Lung (tissue), 12 donors: ENCODE data around the gene ST6GALNAC3. TPM values are rescaled to one million over a fixed set of nuclear protein-coding genes. Genes with fewer than 3 reads are reported as not detected.

Experiments used
- ATAC-seq: fragments of 200-7000 bp; cut with Tn5 transposase; one replicate; pipeline ENCODE4 v1.9.1; 2020; ENCODE audit warnings: moderate number of reproducible peaks; ENCODE audit not compliant: insufficient read depth, low FRiP score
- DNase-seq, 3 donors: peaks; one replicate each; pipeline ENCODE4 v3.0.0-alpha.2; 2013 to 2017
- H3K27ac ChIP-seq, 2 donors: one replicate each; pipeline ENCODE4 v1.5.1; 2013; ENCODE audit warnings: mild to moderate bottlenecking in 2 of 2, moderate library complexity in 2 of 2, control low read depth in 1 of 2, inconsistent platforms in 1 of 2, low read depth in 1 of 2, low read length in 1 of 2
- H3K27me3 ChIP-seq, 3 donors: one replicate each; pipeline ENCODE4 v1.5.1; 2013; ENCODE audit warnings: low read length in 2 of 3; ENCODE audit not compliant: control insufficient read depth in 3 of 3, insufficient read depth in 3 of 3
- H3K36me3 ChIP-seq, 4 donors: one replicate each; pipeline ENCODE4 v1.5.1; 2013; ENCODE audit warnings: low read length in 4 of 4, mild to moderate bottlenecking in 1 of 4, moderate library complexity in 1 of 4; ENCODE audit not compliant: control insufficient read depth in 4 of 4, insufficient read depth in 4 of 4
- H3K4me1 ChIP-seq, 5 donors: one replicate each; pipeline ENCODE4 v1.5.1; 2013; ENCODE audit warnings: low read length in 5 of 5, mild to moderate bottlenecking in 2 of 5, moderate library complexity in 1 of 5; ENCODE audit not compliant: control insufficient read depth in 5 of 5, insufficient read depth in 5 of 5
- H3K4me3 ChIP-seq: one replicate; pipeline ENCODE4 v1.5.1; 2013; ENCODE audit warnings: mild to moderate bottlenecking, control low read depth, moderate library complexity
- H3K9ac ChIP-seq, 2 donors: one replicate each; pipeline ENCODE4 v1.5.1; 2013; ENCODE audit warnings: low read length in 2 of 2, control low read depth in 1 of 2; ENCODE audit not compliant: insufficient read depth in 1 of 2
- H3K9me3 ChIP-seq, 4 donors: one replicate each; pipeline ENCODE4 v1.5.1; 2013; ENCODE audit warnings: low read length in 3 of 4, mild to moderate bottlenecking in 1 of 4, moderate library complexity in 1 of 4; ENCODE audit not compliant: control insufficient read depth in 4 of 4, insufficient read depth in 3 of 4
- WGBS, 2 donors: extraction: QIAGEN DNeasy Blood & Tissue Kit; methylation state at CpG; one replicate each; pipeline ENCODE4 v1.1.7; 2013; 5-methylcytosine and 5-hydroxymethylcytosine counted together
- polyA plus RNA-seq, 2 donors: library from polyadenylated mRNA; stranded (reverse); fragments of 200-250 nt; gene quantifications; one replicate each; pipeline ENCODE4 v1.2.1, GENCODE V29; 2013
- total RNA-seq, 2 donors: library from RNA; depleted of rRNA in 1 of 2; stranded (reverse); fragments of >200 nt in 1 of 2; gene quantifications; one replicate each; pipeline ENCODE4 v1.2.1, GENCODE V29; 2014 to 2021
- TF ChIP-seq, protein P1 (sequence below): IDR thresholded peaks from 2 replicates; pipeline ENCODE4 v1.5.1; 2012; ENCODE audit warnings: mild to moderate bottlenecking; ENCODE audit errors: control extremely low read depth, extremely low read depth
- donor health status: control.
- donor health status: control.
- donor health status: Bipolar disorder and iron deficiency.
- donor health status: healthy.
- donor health status: DM: yes; HTN: yes; CAD: no.

Gene ST6GALNAC3
- total and polyA plus RNA-seq, 4 donors = 2.7 to 17.9 (median 12.2) TPM

DNA sequence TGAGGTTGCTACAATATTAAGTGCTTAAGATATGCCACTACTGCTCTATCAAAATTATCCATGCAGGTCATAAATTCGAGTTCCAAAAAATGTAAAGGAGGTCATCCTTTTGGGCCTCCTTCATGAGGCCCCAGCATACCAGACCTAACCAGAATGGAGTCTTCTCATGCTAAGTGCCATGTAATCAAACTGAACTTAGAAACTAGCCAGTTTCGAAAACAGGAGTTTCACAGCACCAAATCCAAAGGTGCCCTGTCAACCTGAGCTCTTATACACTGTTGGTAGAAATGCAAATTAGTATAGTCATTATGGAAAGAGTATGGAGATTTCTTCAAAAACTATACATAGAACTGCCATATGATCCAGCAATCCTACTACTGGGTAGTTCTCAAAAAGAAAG is 320.5 kb downstream of the ST6GALNAC3 start:
- H3K27me3 ChIP-seq = no peaks in the 10 kb centered on the region
- DNase-seq = no peak
- no peak overlapping the region for H3K4me3 ChIP-seq
- ATAC-seq = no peak
- no peak overlapping the region for H3K27ac ChIP-seq
- H3K9ac ChIP-seq = no peak overlapping the region
- WGBS, 2 donors = 87% methylated on average over 2 of the region's 2 CpGs
- no peaks in the 10 kb centered on the region for H3K9me3 ChIP-seq
- H3K4me1 ChIP-seq = peaks cover 0 to 4% (median 0%) of the 10 kb centered on the region in 5 donors
- no peaks in the 10 kb centered on the region for H3K36me3 ChIP-seq
- TF ChIP-seq, protein P1, sequence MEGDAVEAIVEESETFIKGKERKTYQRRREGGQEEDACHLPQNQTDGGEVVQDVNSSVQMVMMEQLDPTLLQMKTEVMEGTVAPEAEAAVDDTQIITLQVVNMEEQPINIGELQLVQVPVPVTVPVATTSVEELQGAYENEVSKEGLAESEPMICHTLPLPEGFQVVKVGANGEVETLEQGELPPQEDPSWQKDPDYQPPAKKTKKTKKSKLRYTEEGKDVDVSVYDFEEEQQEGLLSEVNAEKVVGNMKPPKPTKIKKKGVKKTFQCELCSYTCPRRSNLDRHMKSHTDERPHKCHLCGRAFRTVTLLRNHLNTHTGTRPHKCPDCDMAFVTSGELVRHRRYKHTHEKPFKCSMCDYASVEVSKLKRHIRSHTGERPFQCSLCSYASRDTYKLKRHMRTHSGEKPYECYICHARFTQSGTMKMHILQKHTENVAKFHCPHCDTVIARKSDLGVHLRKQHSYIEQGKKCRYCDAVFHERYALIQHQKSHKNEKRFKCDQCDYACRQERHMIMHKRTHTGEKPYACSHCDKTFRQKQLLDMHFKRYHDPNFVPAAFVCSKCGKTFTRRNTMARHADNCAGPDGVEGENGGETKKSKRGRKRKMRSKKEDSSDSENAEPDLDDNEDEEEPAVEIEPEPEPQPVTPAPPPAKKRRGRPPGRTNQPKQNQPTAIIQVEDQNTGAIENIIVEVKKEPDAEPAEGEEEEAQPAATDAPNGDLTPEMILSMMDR = no peak

DNA sequence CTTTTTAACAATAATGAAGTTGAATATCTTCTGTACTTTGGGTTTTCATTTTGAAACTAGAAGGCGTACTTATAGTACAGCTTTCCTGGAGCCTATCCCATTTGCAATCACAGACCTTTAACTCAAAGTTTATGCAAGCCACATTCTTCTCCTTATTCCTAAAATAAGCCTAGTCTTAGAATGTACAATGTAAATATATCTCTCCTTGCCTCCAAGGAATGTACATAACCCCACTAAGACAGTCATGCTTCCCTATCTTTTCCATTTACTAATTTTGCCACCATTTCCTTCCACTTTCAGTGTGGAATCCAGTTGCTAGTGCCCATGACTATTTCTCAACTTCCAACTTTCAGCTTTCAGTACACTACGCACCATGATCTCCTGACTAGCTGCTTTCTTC is 327.6 kb downstream of the ST6GALNAC3 start:
- no peak overlapping the region for H3K9ac ChIP-seq
- DNase-seq = no peak
- H3K4me1 ChIP-seq = no peaks in the 10 kb centered on the region
- no peaks in the 10 kb centered on the region for H3K36me3 ChIP-seq
- H3K27ac ChIP-seq = no peak overlapping the region
- WGBS, 2 donors = 96 to 97% methylated on average over 2 of the region's 2 CpGs
- H3K9me3 ChIP-seq = no peaks in the 10 kb centered on the region
- no peak for ATAC-seq
- no peak overlapping the region for H3K4me3 ChIP-seq
- TF ChIP-seq, protein P1 = no peak
- no peaks in the 10 kb centered on the region for H3K27me3 ChIP-seq

DNA sequence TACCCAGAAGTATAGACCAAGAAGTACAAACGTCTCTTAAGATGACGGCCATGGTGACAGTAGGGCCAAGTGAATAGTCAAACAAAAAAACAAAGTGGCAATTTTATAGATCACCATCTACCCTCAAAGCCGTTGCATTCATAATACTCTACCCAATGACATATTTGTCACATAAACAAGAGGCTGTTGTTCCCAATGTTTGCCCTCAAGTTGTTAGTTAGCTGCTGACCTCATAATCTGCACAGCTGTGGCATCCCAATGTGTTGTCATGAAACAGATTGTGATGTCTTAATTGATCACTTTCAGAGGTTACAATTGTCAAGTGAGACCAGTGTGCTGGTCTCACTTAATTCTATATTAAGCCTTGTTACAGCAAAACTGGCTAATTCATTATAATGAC is 333.8 kb downstream of the ST6GALNAC3 start:
- 96 to 97% methylated on average over 3 of the region's 3 CpGs for WGBS, 2 donors
- H3K9ac ChIP-seq = no peak overlapping the region

More for the DNA sequence above, 333.8 kb downstream of the ST6GALNAC3 start:
- Histone ChIP-seq H3K27ac (no peak overlapping the region), H3K9me3 (no peaks in the 10 kb centered on the region), H3K4me1 (peaks cover 0 to 3% (median 0%) of the 10 kb centered on the region in 5 donors), H3K36me3 (peaks cover 0 to 1% (median 0%) of the 10 kb centered on the region in 4 donors), H3K4me3 (no peak overlapping the region), H3K27me3 (no peaks in the 10 kb centered on the region)
- TF ChIP-seq, protein P1 = no peak
- DNase-seq (no peak), ATAC-seq (no peak)
